ENCODE data around the gene KCTD2.

DNA sequence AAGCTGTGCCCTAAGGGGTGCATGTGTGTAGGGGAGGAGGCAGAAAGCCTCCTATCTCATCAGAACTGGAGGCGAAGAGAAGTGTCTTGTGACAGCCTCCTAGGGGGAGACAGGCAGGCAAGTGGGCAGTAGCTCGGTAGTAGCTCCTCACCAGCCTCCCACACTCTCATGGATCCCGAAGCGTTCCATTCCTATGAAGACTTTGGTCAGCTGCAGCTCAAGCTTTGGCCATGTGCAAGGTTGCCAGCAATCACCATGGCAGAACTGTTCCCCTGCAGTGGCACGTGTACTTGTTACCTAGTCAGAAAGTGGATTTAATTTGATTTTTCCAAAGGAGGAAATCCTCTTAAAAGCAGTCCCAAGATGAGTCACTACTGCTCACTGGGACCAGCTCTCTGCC is 27.9 kb upstream of the KCTD2 start:
- TF ChIP-seq, protein P1, sequence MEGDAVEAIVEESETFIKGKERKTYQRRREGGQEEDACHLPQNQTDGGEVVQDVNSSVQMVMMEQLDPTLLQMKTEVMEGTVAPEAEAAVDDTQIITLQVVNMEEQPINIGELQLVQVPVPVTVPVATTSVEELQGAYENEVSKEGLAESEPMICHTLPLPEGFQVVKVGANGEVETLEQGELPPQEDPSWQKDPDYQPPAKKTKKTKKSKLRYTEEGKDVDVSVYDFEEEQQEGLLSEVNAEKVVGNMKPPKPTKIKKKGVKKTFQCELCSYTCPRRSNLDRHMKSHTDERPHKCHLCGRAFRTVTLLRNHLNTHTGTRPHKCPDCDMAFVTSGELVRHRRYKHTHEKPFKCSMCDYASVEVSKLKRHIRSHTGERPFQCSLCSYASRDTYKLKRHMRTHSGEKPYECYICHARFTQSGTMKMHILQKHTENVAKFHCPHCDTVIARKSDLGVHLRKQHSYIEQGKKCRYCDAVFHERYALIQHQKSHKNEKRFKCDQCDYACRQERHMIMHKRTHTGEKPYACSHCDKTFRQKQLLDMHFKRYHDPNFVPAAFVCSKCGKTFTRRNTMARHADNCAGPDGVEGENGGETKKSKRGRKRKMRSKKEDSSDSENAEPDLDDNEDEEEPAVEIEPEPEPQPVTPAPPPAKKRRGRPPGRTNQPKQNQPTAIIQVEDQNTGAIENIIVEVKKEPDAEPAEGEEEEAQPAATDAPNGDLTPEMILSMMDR (IDR thresholded peaks at IDR 0.05 in 8 of 11, conservative IDR thresholded peaks at IDR 0.05 in 3 of 11): no peak
- TF ChIP-seq POLR2A (IDR thresholded peaks at IDR 0.05): no peak

All from spleen (tissue), 7 donors.